Mesothelial cell of epicardium (in vitro differentiated cells): ENCODE measurements around the gene CSMD2. TPM values are rescaled to one million over a fixed set of nuclear protein-coding genes. Genes with fewer than 3 reads are reported as not detected.

Experiments
- DNase-seq, 2 experiments: peaks; one replicate each; pipeline ENCODE4 v3.0.0; 2021; ENCODE audit warnings: low spot score in 2 of 2; ENCODE audit not compliant: unreplicated experiment in 2 of 2
- H3K27ac Mint-ChIP-seq: 2 replicates; pipeline ENCODE4 v1.8.0; 2021; ENCODE audit warnings: mixed read lengths
- H3K27me3 Mint-ChIP-seq: 2 replicates; pipeline ENCODE4 v1.8.0; 2021; ENCODE audit warnings: low read depth, mixed read lengths
- H3K36me3 Mint-ChIP-seq: 2 replicates; pipeline ENCODE4 v1.8.0; 2021; ENCODE audit warnings: mixed read lengths
- H3K4me1 Mint-ChIP-seq: 2 replicates; pipeline ENCODE4 v1.8.0; 2021; ENCODE audit warnings: mixed read lengths
- H3K4me3 Mint-ChIP-seq: 2 replicates; pipeline ENCODE4 v1.8.0; 2021; ENCODE audit warnings: mild to moderate bottlenecking, moderate library complexity, mixed read lengths
- H3K9me3 Mint-ChIP-seq: 2 replicates; pipeline ENCODE4 v1.8.0; 2021; ENCODE audit warnings: mixed read lengths
- CTCF ChIP-seq: fragments of 200-600 bp; sonication (generic); IDR thresholded peaks from one replicate; pipeline ENCODE4 v1.5.0; 2021; ENCODE audit warnings: antibody characterized with exemption; ENCODE audit not compliant: unreplicated experiment
- total RNA-seq: library from RNA; stranded (reverse); gene quantifications from 3 replicates; pipeline ENCODE4 v1.2.1, GENCODE V29; 2021

The CSMD2 gene
- total RNA-seq, 1 donor from 2014 or later = 1.9 TPM

GRCh38 chr1:33572387-33572786, 592.6 kb downstream of the CSMD2 start:
- DNase-seq = no peak

GRCh38 chr1:33569331-33569730, 595.7 kb downstream of the CSMD2 start:
- H3K4me1 Mint-ChIP-seq = no peaks in the 10 kb centered on the region
- H3K4me3 Mint-ChIP-seq = no peak overlapping the region
- no peak for TF ChIP-seq CTCF
- peaks cover 29% of the 10 kb centered on the region for H3K27me3 Mint-ChIP-seq
- H3K27ac Mint-ChIP-seq = no peak overlapping the region
- peaks cover 26% of the 10 kb centered on the region for H3K9me3 Mint-ChIP-seq
- DNase-seq = no peak
- H3K36me3 Mint-ChIP-seq = no peaks in the 10 kb centered on the region

More at GRCh38 chr1:33572387-33572786, 592.6 kb downstream of the CSMD2 start:
- no peaks in the 10 kb centered on the region for H3K36me3 Mint-ChIP-seq
- H3K27me3 Mint-ChIP-seq = peaks cover 28% of the 10 kb centered on the region
- no peak overlapping the region for H3K27ac Mint-ChIP-seq
- no peak overlapping the region for H3K4me3 Mint-ChIP-seq
- no peak for TF ChIP-seq CTCF
- H3K4me1 Mint-ChIP-seq = no peaks in the 10 kb centered on the region
- H3K9me3 Mint-ChIP-seq = peaks cover 21% of the 10 kb centered on the region

- Mint-ChIP-seq H3K4me1 (peaks cover under 1% of the 10 kb centered on the region), H3K4me3 (no peak overlapping the region), H3K27me3 (peaks cover 52% of the 10 kb centered on the region), H3K27ac (no peak overlapping the region), H3K36me3 (no peaks in the 10 kb centered on the region), H3K9me3 (peaks cover 12% of the 10 kb centered on the region)
- TF ChIP-seq CTCF = no peak
- no peak for DNase-seq
Observed at GRCh38 chr1:33563699-33564098, 601.3 kb downstream of the CSMD2 start.

GRCh38 chr1:33562563-33562962, 602.5 kb downstream of the CSMD2 start:
- H3K27me3 Mint-ChIP-seq = peaks cover 44% of the 10 kb centered on the region
- no peak for TF ChIP-seq CTCF
- peaks cover 12% of the 10 kb centered on the region for H3K9me3 Mint-ChIP-seq
- H3K27ac Mint-ChIP-seq = no peak overlapping the region
- peaks cover 9% of the 10 kb centered on the region for H3K4me1 Mint-ChIP-seq
- no peak overlapping the region for H3K4me3 Mint-ChIP-seq
- no peaks in the 10 kb centered on the region for H3K36me3 Mint-ChIP-seq
- no peak for DNase-seq

GRCh38 chr1:33561576-33561975, 603.5 kb downstream of the CSMD2 start:
- Mint-ChIP-seq H3K27ac (no peak overlapping the region), H3K27me3 (peaks cover 42% of the 10 kb centered on the region), H3K9me3 (peaks cover 11% of the 10 kb centered on the region), H3K4me1 (peaks cover 9% of the 10 kb centered on the region), H3K36me3 (no peaks in the 10 kb centered on the region), H3K4me3 (no peak overlapping the region)
- DNase-seq = no peak
- no peak for TF ChIP-seq CTCF

GRCh38 chr1:33560680-33561079, 604.4 kb downstream of the CSMD2 start:
- no peaks in the 10 kb centered on the region for H3K36me3 Mint-ChIP-seq
- peaks cover 4% of the 10 kb centered on the region for H3K9me3 Mint-ChIP-seq
- H3K27ac Mint-ChIP-seq = no peak overlapping the region
- TF ChIP-seq CTCF = no peak
- H3K27me3 Mint-ChIP-seq = peaks cover 41% of the 10 kb centered on the region
- H3K4me3 Mint-ChIP-seq = no peak overlapping the region
- no peak for DNase-seq
- H3K4me1 Mint-ChIP-seq = peaks cover 9% of the 10 kb centered on the region
